Left lobe of liver (tissue), 2 donors: ENCODE results near the gene TXNDC8. TPM values are rescaled to one million over a fixed set of nuclear protein-coding genes. Genes with fewer than 3 reads are reported as not detected.

ENCODE experiments used
- ATAC-seq: fragments of 200-7000 bp; cut with Tn5 transposase; one replicate; pipeline ENCODE4 v1.9.1; 2020; ENCODE audit warnings: mild to moderate bottlenecking, moderate library complexity
- DNase-seq: peaks from one replicate; pipeline ENCODE4 v3.0.0-alpha.2; 2020; ENCODE audit warnings: low spot score
- total RNA-seq: library from RNA; stranded (reverse); gene quantifications from one replicate; pipeline ENCODE4 v1.2.1, GENCODE V29; 2021
- donor health status: DM: no; HTN: no; CAD: no; lungs with moderate emphysema.
- donor health status: DM: no; HTN: yes; CAD: no.

TXNDC8 gene
- total RNA-seq, 1 donor from 2014 or later, result not detected

DNA sequence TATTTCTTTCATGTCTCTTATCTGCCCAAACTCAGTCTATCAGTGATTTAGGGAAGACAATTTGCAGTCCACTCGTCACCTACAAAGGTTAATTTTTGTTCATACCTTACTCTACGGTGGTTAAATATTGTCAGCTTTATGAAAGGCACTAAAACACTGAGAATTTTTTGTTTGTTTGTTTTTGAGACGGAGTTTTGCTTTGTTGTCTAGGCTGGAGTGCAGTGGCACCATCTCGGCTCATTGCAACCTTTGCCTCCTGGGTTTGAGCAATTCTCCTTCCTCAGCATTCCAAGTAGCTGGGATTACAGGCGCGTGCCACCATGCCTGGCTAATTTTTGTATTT, 55.0 kb downstream of the TXNDC8 start:
- no peak for ATAC-seq

DNA sequence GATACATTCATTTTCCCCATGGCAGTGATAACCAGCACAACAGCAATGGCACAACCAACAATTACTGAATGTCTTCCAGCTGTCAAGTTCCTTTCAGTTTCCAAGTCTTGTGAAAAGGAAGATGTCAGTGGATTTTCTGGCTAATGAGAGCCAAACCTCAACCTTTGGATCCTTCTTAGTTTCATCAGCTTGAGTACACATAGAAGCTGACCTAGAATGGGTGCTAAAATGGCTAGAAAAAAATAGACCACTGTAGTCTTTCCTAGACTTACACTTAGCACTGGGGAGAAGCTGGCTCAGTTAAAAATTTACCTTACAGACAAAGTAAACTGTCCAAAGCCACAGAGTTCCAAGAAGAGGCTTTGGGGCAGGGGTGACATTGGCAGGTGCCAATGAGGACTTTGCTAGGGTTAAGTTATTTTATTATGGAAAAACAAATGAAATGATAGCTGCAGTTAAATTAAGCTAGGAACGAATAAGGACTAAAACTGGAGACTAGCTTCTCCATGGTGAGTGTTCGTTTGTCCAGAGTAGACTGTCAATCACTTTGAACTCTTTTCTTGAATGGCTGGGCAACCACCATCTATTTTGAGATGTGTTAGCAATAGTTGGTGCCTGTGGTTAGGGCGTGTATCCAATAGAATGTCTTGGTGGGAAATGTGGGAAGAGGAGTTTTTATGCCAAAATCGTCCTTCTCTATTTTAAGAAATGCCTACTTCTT, 55.5 kb downstream of the TXNDC8 start:
- ATAC-seq (peak; percentile 63), DNase-seq (no peak)

More for the DNA sequence above, 55.0 kb downstream of the TXNDC8 start:
- no peak for DNase-seq

DNA sequence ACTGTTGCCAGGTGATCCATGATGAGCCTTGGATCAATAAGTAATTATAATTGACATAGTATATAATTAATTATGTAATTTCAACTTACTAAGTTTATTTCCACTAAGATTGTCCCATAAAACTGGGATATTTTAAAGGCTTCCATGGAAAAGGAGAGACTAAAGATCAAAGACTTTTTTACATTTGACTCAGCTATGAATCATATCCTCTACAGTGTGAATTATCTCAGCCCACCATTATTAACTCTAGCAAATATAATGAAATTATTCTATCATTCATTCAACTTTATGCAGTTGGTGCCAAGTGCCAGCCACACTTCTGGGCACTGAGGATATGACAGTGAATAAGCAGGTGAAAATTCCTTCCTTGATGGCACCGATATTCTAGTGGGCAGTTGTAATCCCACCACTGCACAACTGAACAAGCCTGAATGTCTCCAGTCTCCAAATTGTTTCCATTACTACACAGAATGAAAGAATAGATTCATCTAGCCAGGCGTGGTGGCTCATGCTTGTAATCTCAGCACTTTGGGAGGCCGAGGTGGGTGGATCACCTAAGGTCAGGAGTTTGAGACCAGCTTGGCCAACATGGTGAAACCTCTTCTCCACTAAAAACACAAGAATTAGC, 59.5 kb downstream of the TXNDC8 start:
- DNase-seq (no peak), ATAC-seq (no peak)

DNA sequence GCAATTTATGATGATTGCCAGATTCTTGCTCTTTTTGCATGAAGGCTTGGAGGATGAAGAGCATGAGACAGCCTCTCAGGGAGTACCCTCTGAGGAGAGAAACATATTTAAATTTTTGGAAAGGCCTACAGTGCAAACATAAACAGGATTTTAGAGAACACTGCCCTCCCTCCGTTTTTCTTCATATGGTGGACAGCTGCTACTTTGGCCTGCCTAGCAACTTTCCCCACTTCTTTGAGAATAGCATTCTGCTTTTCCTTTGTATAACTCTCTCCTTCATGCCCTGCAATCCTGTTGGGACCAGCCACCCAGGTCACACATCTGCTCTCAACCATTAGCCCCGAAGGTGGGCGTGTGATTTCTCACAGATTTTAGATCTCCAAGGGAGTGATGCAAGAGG, 60.9 kb downstream of the TXNDC8 start:
- DNase-seq (no peak), ATAC-seq (no peak)

DNA sequence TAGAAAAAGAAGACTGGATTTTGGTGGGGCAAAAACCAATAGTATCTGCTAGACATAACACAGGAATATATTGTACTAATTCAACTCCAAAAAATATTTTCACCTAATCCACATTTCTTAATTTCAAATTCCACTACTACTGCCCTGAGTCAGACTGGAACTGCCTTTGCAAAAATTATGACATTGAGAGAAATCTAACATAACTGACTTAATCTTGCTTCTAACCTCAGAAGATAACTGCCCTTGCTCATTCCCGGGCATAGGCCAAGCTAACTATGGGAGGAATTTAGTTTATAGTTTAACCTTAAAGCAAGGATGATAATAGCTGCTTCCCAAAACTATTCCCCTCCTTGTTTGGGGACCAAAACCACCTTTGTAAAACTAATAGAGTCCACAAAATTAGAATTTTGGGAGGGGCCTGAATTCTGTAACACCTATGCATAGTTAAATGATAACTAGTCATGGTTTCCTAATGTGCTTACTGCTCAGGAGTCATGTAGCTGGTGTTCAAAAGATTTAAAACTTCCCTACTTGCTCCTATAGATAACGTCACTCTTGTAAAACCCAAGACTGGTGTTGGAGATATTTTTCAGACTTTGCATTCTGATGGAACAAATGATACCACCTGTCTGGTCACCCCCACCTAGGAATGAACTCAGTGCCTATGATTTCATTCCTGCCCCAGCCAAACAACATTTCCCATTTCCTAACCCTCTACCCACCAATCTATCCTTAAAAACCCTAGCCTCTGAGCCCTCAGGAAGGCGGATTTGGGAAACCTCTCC, 67.3 kb downstream of the TXNDC8 start:
- ATAC-seq (no peak), DNase-seq (no peak)

DNA sequence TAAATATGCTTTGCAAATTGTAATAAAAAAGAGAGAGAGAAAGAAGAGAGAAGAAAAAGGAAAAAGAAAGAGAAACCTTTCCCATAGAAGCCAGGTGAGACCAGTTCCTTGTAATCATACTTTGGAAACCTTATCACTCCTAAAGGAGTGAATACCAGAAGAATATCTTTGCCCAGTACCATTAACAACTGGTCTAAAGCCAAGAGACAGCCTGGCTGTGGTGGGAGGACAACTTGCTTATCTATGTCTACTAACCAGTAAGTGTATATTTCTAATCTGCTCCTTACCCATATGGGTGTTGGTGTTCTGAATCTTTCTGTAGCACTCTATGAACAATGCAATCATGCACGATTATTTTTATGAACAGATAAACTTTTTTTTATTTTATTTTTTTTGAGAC, 70.9 kb downstream of the TXNDC8 start:
- ATAC-seq (no peak), DNase-seq (no peak)

DNA sequence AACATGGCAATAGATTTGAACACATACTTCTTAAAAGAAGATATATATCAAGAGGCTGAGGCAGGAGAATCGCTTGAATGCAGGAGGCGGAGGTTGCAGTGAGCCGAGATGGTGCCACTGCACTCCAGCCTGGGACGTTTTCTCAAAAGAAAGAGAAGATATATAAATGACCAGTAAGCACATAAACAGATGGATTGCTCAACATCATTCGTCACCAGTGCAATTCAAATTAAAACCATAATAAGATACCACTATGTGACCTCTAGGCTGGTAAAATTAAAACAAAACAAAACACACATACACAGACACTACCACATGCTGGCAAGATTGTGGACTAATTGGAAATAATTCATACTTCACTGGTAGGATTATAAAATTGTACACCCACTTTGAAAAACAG, 76.0 kb downstream of the TXNDC8 start:
- no peak for DNase-seq
- ATAC-seq, result no peak

DNA sequence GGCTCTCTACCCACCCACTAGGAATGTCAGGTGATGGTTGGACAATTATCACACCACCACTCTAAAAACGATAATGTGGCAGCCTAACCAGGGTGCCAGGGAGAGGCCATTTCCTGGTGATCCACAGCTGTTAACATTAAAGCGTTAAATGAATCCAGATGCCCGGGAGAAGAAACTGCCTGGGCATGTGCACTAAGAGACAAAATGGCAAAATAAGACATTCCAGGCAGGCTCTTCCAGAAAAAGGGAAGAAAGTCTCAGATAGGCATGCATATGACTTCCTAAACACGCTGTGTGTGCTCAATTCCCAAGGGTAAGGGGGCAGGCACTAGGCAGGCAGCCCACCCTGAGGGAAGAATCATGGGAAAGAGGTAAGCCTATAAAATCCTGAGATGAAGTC, 76.8 kb downstream of the TXNDC8 start:
- no peak for ATAC-seq
- no peak for DNase-seq

DNA sequence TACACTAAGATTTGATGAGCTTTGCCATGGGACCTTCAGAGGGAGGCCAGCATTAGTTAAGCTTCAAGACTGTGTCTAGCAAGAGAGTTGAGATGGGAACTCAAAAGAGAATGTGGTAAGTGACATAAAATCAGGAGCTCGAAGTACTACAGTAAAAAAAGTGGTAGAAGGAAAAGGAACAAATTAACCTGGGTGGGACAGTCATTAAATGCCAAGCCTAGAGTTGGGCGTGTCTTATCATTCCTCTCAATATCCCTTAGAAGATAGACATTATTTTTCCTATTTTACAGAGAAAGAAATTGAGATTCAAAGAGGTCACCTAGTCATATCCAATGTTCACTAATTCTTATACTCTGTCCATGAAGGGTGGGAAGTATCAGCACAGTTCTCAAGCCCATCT, 78.1 kb downstream of the TXNDC8 start:
- DNase-seq (no peak), ATAC-seq (no peak)

DNA sequence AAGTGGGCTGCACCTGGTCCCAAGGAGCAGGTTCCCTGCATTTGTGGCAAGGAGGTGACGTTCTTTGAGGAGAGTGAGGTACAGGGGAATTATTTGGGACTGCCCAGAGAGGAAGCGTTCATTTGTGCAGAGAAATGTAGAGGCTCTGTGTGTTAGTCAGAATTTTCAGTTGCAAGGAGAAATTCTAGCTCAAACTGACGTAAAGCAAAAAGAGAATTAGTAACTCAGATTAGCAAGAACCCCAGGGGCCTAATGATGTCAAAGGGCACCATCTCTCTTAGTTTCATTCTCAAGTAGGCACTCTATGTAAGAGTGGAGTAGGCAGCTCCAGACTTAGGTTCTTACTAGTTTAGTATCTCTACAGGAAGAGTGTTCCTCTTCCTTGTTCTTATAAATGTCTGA, 79.0 kb downstream of the TXNDC8 start:
- ATAC-seq (no peak), DNase-seq (no peak)

DNA sequence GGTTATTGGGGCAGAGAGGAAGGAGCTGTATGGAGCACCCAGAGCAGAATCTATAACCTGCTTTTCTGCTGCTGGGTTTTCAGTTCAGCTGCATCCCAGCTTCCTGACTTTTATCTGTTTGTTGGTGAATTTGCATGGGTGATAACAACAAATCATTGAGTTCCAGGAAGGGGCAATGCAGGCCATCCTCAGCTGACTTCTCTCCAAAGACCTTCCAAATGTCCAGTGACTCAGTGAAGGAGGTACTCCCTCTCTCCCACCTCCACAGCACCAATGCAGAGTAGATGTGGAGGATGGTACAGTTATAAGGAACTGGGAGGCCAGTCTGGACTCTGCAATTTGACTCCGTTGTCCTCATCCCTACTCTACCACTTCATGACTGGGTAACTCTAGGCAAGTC, 79.7 kb downstream of the TXNDC8 start:
- ATAC-seq (no peak), DNase-seq (no peak)

DNA sequence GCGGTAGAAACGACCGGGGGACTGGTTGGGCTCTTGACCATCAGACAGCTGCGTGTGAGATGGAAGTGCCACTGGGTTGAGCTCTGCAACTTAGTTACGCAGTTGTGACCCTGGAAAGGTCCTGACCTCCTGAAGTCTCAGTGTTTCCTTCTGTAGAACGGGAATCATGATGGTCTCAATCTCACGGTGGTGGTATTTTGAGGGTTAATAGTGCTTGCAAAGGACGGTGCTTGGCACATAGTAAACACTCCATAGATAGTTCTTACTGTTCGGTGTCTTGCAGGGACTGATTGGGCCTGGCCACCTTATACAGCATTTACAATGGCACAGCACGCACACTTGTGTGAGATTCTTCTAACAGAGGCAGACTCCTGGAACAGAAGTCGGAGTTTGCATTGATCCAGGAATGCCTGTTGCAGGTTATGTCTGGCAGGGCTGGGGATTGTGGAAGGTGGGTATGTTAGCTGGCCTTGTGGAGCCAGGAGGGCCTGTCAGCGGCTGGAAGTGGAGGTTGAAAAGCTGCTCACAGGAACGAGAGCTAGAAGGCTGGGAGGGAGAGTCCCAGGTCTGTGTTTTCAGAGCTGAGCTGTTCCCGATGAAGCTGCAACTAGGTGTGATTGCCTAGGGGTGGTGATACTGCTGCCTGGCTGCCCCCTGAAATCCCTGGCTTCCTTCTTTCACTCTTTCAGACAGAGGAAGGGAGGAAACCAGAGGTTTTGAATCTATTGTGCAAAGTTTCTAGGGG, 80.4 kb downstream of the TXNDC8 start:
- DNase-seq (peak; percentile 51), ATAC-seq (peak; percentile 16)

DNA sequence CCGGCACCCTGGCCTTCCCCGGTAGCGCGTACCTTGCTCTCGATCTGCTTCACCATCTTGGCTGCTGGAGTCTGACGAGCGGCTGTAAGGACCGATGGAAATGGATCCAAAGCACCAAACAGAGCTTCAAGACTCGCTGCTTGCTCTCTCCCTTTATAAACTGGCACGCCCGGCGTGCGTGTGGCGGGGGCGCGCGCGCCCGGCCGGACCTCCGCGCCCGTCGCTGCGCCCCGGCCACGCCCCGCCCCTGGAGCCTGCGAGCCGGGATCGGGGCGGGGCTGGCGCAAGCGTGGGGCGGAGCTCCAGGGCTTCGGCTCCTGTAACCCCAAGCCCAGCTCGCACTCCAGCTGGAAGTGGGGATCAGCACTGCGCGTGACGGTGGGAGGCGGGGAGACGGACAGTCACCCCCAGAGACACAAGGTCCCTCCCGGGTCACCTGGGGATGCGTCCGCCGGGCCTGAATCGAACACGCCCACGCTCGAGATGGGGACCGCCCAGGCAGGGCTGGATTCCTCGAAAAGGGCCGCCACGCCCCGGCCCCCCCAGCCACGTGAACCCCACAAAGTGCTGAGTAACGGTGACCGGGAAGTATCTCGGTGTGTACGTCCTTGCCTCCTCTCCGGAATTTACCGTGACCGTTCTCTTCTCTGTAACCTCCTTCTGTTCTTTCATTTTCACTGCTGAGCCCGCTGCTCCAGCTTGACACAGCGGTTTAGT, 81.1 kb downstream of the TXNDC8 start, which contains the start of gene TXN:
TSS of gene TXN (minus strand) at position 128 of the 717 bp plus-strand sequence. CDS start at position 56, 72 bp downstream.
- ATAC-seq, result peak; percentile 90
- DNase-seq, result peak; percentile 91

DNA sequence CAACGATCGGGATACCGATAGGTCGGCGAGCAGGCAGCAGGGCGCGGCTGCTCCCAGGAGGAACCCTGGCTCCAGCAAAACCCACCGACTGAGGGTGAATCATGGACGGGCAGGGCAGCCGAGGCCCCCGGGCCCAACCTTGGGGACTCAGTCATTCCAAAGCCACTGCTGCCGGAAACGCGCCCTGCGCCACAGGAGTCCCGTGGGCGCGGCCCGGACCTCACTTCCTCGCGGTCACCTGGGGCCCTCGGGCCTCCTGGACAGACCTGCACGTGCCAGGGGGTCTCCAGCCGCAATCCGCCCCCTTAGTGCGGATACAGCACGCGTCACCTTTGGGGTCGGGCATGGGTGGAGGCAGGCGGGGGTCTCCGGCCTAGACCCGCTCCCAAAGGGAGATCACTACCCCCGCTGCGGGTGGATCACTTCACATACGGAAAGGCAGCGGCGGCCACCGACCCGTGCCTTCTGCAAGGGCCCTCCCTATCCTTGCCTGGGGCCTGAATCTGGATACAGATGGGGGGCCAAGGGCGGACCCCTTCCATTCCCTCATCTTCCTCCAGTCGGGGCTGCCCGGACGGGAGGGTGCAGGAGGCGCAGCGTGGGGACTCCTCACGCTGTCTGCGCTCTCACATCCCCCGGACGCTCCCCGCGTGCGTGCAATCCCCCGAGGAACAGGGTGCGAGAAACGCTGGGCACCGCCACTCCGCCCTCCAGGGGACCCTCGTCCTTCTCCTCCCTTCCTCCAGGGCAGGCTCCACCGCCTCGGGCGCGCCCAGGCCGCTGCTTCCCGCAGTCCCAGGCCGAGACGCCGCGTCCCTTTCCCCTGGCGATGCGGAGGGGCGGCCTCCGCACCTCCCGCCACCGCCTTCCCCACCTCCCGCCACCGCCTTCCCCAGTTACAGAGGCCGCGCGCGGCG, 81.9 kb downstream of the TXNDC8 start:
- ATAC-seq (peak; percentile 56), DNase-seq (peak; percentile 72)

DNA sequence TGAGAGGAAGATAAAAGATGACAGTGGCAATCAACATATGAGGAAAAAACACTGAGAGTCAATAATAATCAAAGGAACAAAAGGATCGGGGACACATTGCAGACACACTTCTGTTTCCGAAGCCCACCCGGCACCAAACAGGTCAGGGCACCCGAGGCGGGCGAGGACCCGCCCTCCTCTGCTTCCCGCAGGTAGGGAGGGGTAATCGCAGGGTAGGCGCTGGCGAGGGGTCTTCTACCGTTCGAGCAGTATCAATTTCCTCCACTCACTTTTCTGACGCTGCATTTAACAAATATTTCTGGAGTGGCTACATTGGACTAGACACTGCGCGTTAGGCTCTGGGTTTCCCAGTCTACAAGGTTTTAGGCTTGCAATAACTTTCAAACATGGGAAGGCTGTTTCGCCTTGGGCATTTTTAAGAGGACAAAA, 82.6 kb downstream of the TXNDC8 start:
- no peak for ATAC-seq
- no peak for DNase-seq

DNA sequence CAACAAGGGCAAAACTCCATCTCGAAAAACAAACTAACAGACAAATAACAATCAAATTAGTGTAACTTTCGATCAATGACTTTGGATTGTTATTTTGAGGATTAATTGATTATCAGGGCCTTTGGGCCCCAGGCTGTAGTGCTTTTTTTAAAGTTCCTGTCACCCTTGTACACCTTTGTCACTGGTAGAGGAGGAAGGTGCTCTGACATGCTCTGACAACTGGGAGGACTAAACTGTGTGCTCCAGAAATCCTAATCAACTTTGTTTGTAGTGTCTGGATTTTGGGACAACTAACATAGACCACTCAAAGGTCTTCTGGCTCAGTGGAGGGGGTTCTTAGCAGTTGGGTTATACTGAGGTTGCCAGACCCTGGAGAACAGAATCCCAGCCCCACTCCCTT, 83.2 kb downstream of the TXNDC8 start:
- ATAC-seq, result no peak

More for the DNA sequence above, 83.2 kb downstream of the TXNDC8 start:
- DNase-seq, result no peak
